H9 (cell line): Measurements from ENCODE around the gene RICTOR. TPM values are rescaled to one million over a fixed set of nuclear protein-coding genes. Genes with fewer than 3 reads are reported as not detected.

Source experiments
- DNase-seq: peaks from one replicate; pipeline ENCODE4 v3.0.0-alpha.2; 2017
- H2AFZ ChIP-seq: one replicate; pipeline ENCODE4 v1.6.1; 2013; ENCODE audit warnings: mild to moderate bottlenecking, low read length, control low read depth, moderate library complexity
- H2AK5ac ChIP-seq: 2 replicates; pipeline ENCODE4 v1.6.1; 2013; ENCODE audit warnings: low read length, control low read depth, mixed read lengths; ENCODE audit not compliant: insufficient read length
- H2BK120ac ChIP-seq: one replicate; pipeline ENCODE4 v1.6.1; 2013; ENCODE audit warnings: low read depth, mild to moderate bottlenecking, low read length, control low read depth, inconsistent platforms; ENCODE audit not compliant: poor library complexity, severe bottlenecking
- H2BK12ac ChIP-seq: 2 replicates; pipeline ENCODE4 v1.6.1; 2013; ENCODE audit warnings: low read length, control low read depth, mixed read lengths, low read depth; ENCODE audit not compliant: insufficient read length
- H2BK15ac ChIP-seq: 2 replicates; pipeline ENCODE4 v1.6.1; 2013; ENCODE audit warnings: low read depth, low read length, control low read depth
- H2BK20ac ChIP-seq: one replicate; pipeline ENCODE4 v1.6.1; 2013; ENCODE audit warnings: low read depth, mild to moderate bottlenecking, low read length, control low read depth, inconsistent platforms; ENCODE audit not compliant: poor library complexity, severe bottlenecking
- H2BK5ac ChIP-seq: 2 replicates; pipeline ENCODE4 v1.6.1; 2013; ENCODE audit warnings: low read length, control low read depth, mixed read lengths; ENCODE audit not compliant: insufficient read length
- H3K14ac ChIP-seq: 2 replicates; pipeline ENCODE4 v1.6.1; 2013; ENCODE audit warnings: low read length, control low read depth; ENCODE audit not compliant: insufficient read depth
- H3K18ac ChIP-seq: 2 replicates; pipeline ENCODE4 v1.6.1; 2013; ENCODE audit warnings: low read depth, mild to moderate bottlenecking, mixed read lengths, low read length, control low read depth; ENCODE audit not compliant: insufficient read length
- H3K23ac ChIP-seq: 2 replicates; pipeline ENCODE4 v1.6.1; 2013; ENCODE audit warnings: low read length, control low read depth, mixed read lengths, low read depth; ENCODE audit not compliant: insufficient read length
- H3K23me2 ChIP-seq: 2 replicates; pipeline ENCODE4 v1.6.1; 2013; ENCODE audit warnings: low read depth, mild to moderate bottlenecking, mixed read lengths, low read length, control low read depth; ENCODE audit not compliant: insufficient read length, poor library complexity, severe bottlenecking
- H3K27ac ChIP-seq: 2 replicates; pipeline ENCODE4 v1.5.1; 2013; ENCODE audit warnings: low read length, control low read depth, mixed read lengths, low read depth; ENCODE audit not compliant: insufficient read length
- H3K27me3 ChIP-seq: 2 replicates; pipeline ENCODE4 v1.6.1; 2013; ENCODE audit warnings: low read length, control low read depth, inconsistent platforms; ENCODE audit not compliant: insufficient read depth
- H3K4ac ChIP-seq: 2 replicates; pipeline ENCODE4 v1.6.1; 2013; ENCODE audit warnings: low read depth, mild to moderate bottlenecking, control low read depth, inconsistent platforms, low read length, moderate library complexity
- H3K4me1 ChIP-seq: 2 replicates; pipeline ENCODE4 v1.6.1; 2013; ENCODE audit warnings: low read length, control low read depth, inconsistent platforms; ENCODE audit not compliant: insufficient read depth
- H3K4me2 ChIP-seq: 2 replicates; pipeline ENCODE4 v1.6.1; 2013; ENCODE audit warnings: low read length, control low read depth, mixed read lengths; ENCODE audit not compliant: insufficient read length, insufficient read depth
- H3K56ac ChIP-seq: 2 replicates; pipeline ENCODE4 v1.6.1; 2013; ENCODE audit warnings: low read depth, mild to moderate bottlenecking, mixed read lengths, low read length, control low read depth; ENCODE audit not compliant: insufficient read length
- H3K79me1 ChIP-seq: 2 replicates; pipeline ENCODE4 v1.6.1; 2013; ENCODE audit warnings: low read depth, mild to moderate bottlenecking, moderate library complexity, low read length, control low read depth, inconsistent platforms; ENCODE audit not compliant: insufficient read depth, poor library complexity, severe bottlenecking
- H3K79me2 ChIP-seq: 2 replicates; pipeline ENCODE4 v1.6.1; 2013; ENCODE audit warnings: low read length, control low read depth, inconsistent platforms; ENCODE audit not compliant: insufficient read depth
- H3K9ac ChIP-seq: 2 replicates; pipeline ENCODE4 v1.6.1; 2013; ENCODE audit warnings: low read length, control low read depth, mixed read lengths; ENCODE audit not compliant: insufficient read length; ENCODE audit errors: extremely low read depth
- H3K9me3 ChIP-seq: one replicate; pipeline ENCODE4 v1.6.1; 2013; ENCODE audit warnings: low read depth, low read length, inconsistent platforms; ENCODE audit not compliant: control insufficient read depth
- H3T11ph ChIP-seq: one replicate; pipeline ENCODE4 v1.6.1; 2013; ENCODE audit warnings: mild to moderate bottlenecking, low read length, control low read depth, inconsistent platforms
- H4K20me1 ChIP-seq: one replicate; pipeline ENCODE4 v1.6.1; 2013; ENCODE audit not compliant: control insufficient read depth, insufficient read length, insufficient read depth
- H4K5ac ChIP-seq: 2 replicates; pipeline ENCODE4 v1.6.1; 2013; ENCODE audit warnings: low read depth, mild to moderate bottlenecking, mixed read lengths, low read length, control low read depth; ENCODE audit not compliant: insufficient read length
- H4K8ac ChIP-seq: replicated peaks from 2 replicates; pipeline ENCODE4 v1.6.1; 2013; ENCODE audit warnings: low read length, control low read depth, mixed read lengths, low read depth; ENCODE audit not compliant: insufficient read length
- H4K91ac ChIP-seq: 2 replicates; pipeline ENCODE4 v1.6.1; 2013; ENCODE audit warnings: low read depth, mild to moderate bottlenecking, moderate library complexity, mixed read lengths, low read length, control low read depth; ENCODE audit not compliant: insufficient read length
- H3K27ac Mint-ChIP-seq, 3 experiments: 2 replicates in 2 of 3; 3 replicates in 1 of 3; pipeline ENCODE4 v1.8.0; 2020 to 2021; ENCODE audit warnings: mixed read lengths in 3 of 3, mild to moderate bottlenecking in 1 of 3, moderate library complexity in 1 of 3
- H3K27me3 Mint-ChIP-seq: 2 replicates; pipeline ENCODE4 v1.8.0; 2021; ENCODE audit warnings: low read depth, mild to moderate bottlenecking, moderate library complexity, mixed read lengths
- H3K36me3 Mint-ChIP-seq, 3 experiments: 2 replicates in 2 of 3; 3 replicates in 1 of 3; pipeline ENCODE4 v1.8.0; 2020 to 2021; ENCODE audit warnings: low read depth in 3 of 3, mixed read lengths in 3 of 3; ENCODE audit not compliant: insufficient read depth in 1 of 3
- H3K4me1 Mint-ChIP-seq, 2 experiments: 2 replicates each; pipeline ENCODE4 v1.8.0; 2020; ENCODE audit warnings: mixed read lengths in 2 of 2
- H3K4me3 Mint-ChIP-seq, 2 experiments: 2 replicates in 1 of 2; 3 replicates in 1 of 2; pipeline ENCODE4 v1.8.0; 2020 to 2021; ENCODE audit warnings: mild to moderate bottlenecking in 2 of 2, mixed read lengths in 2 of 2, moderate library complexity in 1 of 2
- H3K9me3 Mint-ChIP-seq, 2 experiments: 2 replicates in 1 of 2; 3 replicates in 1 of 2; pipeline ENCODE4 v1.8.0; 2020; ENCODE audit warnings: mild to moderate bottlenecking in 2 of 2, mixed read lengths in 2 of 2, moderate library complexity in 1 of 2
- WGBS: extraction: QIAGEN DNeasy Blood & Tissue Kit; methylation state at CpG from one replicate; pipeline ENCODE4 v1.1.7; 2013; ENCODE audit warnings: missing lambda C conversion rate, low lambda C conversion rate, mixed read lengths; ENCODE audit not compliant: insufficient read length; ENCODE audit errors: extremely low coverage; 5-methylcytosine and 5-hydroxymethylcytosine counted together
- total RNA-seq: library from RNA; stranded (reverse); gene quantifications from 2 replicates; pipeline ENCODE4 v1.2.1, GENCODE V29; 2021
- TF ChIP-seq, protein P1 (sequence below): fragments of 200-600 bp; sonication (generic); conservative IDR thresholded peaks from 3 replicates; pipeline ENCODE4 v1.8.0; 2021; ENCODE audit warnings: antibody characterized with exemption, mild to moderate bottlenecking

The RICTOR gene
- total RNA-seq, 1 experiment from 2014 or later, result 20.9 TPM

DNA sequence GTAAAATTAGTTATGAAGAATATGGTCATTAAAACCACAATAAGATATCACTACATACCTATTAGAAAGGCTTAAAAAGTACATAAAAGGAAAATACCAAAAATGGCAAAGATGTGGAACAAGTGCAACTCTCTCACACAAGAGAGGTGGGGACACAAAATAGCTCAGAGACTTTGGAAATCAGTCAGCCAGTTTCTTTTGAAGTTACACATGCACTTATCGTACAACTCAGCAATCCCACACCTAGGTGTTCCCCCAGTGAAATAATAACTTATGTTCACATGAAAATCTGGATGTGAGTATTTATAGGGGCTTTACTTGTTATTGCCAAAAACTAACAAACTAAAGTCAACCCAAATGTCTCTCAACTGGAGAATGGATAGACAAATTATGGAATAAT lies 9.8 kb upstream of the RICTOR start:
- Mint-ChIP-seq H3K36me3 (no peaks in the 10 kb centered on the region), H3K4me1 (no peaks in the 10 kb centered on the region), H3K27ac (no peak overlapping the region), H3K9me3 (no peaks in the 10 kb centered on the region), H3K4me3 (no peak overlapping the region), H3K27me3 (no peaks in the 10 kb centered on the region)
- no peak overlapping the region for H4K91ac ChIP-seq
- H3K18ac ChIP-seq, result no peak overlapping the region
- TF ChIP-seq, protein P1, sequence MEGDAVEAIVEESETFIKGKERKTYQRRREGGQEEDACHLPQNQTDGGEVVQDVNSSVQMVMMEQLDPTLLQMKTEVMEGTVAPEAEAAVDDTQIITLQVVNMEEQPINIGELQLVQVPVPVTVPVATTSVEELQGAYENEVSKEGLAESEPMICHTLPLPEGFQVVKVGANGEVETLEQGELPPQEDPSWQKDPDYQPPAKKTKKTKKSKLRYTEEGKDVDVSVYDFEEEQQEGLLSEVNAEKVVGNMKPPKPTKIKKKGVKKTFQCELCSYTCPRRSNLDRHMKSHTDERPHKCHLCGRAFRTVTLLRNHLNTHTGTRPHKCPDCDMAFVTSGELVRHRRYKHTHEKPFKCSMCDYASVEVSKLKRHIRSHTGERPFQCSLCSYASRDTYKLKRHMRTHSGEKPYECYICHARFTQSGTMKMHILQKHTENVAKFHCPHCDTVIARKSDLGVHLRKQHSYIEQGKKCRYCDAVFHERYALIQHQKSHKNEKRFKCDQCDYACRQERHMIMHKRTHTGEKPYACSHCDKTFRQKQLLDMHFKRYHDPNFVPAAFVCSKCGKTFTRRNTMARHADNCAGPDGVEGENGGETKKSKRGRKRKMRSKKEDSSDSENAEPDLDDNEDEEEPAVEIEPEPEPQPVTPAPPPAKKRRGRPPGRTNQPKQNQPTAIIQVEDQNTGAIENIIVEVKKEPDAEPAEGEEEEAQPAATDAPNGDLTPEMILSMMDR, result no peak
- no peak overlapping the region for H3K56ac ChIP-seq
- no peak overlapping the region for H3K4me2 ChIP-seq
- no peaks in the 10 kb centered on the region for H3K79me1 ChIP-seq
- H2BK120ac ChIP-seq, result no peak overlapping the region
- H3K27me3 ChIP-seq, result no peaks in the 10 kb centered on the region
- H3K23ac ChIP-seq, result no peak overlapping the region
- H2BK20ac ChIP-seq, result no peak overlapping the region
- H3K9ac ChIP-seq, result no peak overlapping the region
- H2AK5ac ChIP-seq, result no peak overlapping the region
- H2BK15ac ChIP-seq, result no peak overlapping the region
- no peak overlapping the region for H3T11ph ChIP-seq
- H4K8ac ChIP-seq, result no peak overlapping the region
- H4K5ac ChIP-seq, result no peak overlapping the region
- H3K79me2 ChIP-seq, result no peaks in the 10 kb centered on the region
- H3K4ac ChIP-seq, result no peak overlapping the region
- H3K14ac ChIP-seq, result no peak overlapping the region
- no peak for DNase-seq
- H2BK12ac ChIP-seq, result no peak overlapping the region
- H3K27ac ChIP-seq, result no peak overlapping the region
- H2BK5ac ChIP-seq, result no peak overlapping the region
- no peaks in the 10 kb centered on the region for H3K9me3 ChIP-seq
- no peaks in the 10 kb centered on the region for H3K4me1 ChIP-seq
- no peak overlapping the region for H2AFZ ChIP-seq
- WGBS, result no CpG with 5 or more reads among the region's 1 CpG
- H3K23me2 ChIP-seq, result no peaks in the 10 kb centered on the region
- no peaks in the 10 kb centered on the region for H4K20me1 ChIP-seq
